Neuronal stem cell (in vitro differentiated cells): ENCODE data around the gene DLG2.
"Not testable (repeated sequence)": the region's sequence is repeated elsewhere in the genome, so short reads cannot be mapped to it uniquely, and the experiment has no call there.

Experiments used
- DNase-seq: peaks from one replicate; pipeline ENCODE4 v3.0.0-alpha.2; 2013; ENCODE audit warnings: low spot score
- H2AFZ ChIP-seq: one replicate; pipeline ENCODE4 v1.6.1; 2013; ENCODE audit warnings: mild to moderate bottlenecking, low read length, inconsistent platforms
- H2AK5ac ChIP-seq: 2 replicates; pipeline ENCODE4 v1.6.1; 2013; ENCODE audit warnings: low read depth, mild to moderate bottlenecking, inconsistent platforms, low read length, moderate library complexity, mixed read lengths
- H2BK120ac ChIP-seq: 2 replicates; pipeline ENCODE4 v1.6.1; 2013; ENCODE audit warnings: low read depth, mild to moderate bottlenecking, inconsistent platforms, low read length, moderate library complexity, mixed read lengths
- H2BK12ac ChIP-seq: one replicate; pipeline ENCODE4 v1.6.1; 2013; ENCODE audit warnings: low read length, inconsistent platforms
- H2BK15ac ChIP-seq: 2 replicates; pipeline ENCODE4 v1.6.1; 2013; ENCODE audit warnings: mild to moderate bottlenecking, low read length, inconsistent platforms, mixed read lengths
- H2BK5ac ChIP-seq: one replicate; pipeline ENCODE4 v1.6.1; 2013; ENCODE audit warnings: inconsistent platforms, mild to moderate bottlenecking, low read length, moderate library complexity
- H3K14ac ChIP-seq: one replicate; pipeline ENCODE4 v1.6.1; 2013; ENCODE audit warnings: low read length, inconsistent platforms
- H3K18ac ChIP-seq: 2 replicates; pipeline ENCODE4 v1.6.1; 2013; ENCODE audit warnings: low read length, inconsistent platforms
- H3K23ac ChIP-seq: 2 replicates; pipeline ENCODE4 v1.6.1; 2013; ENCODE audit warnings: low read depth, mild to moderate bottlenecking, mixed read lengths, low read length, inconsistent platforms; ENCODE audit not compliant: poor library complexity
- H3K27ac ChIP-seq: replicated peaks from 3 replicates; pipeline ENCODE4 v1.5.1; 2013; ENCODE audit warnings: low read length, inconsistent platforms
- H3K27me3 ChIP-seq, 3 experiments: 2 replicates each; pipeline ENCODE4 v1.6.1; 2013; ENCODE audit warnings: low read length in 3 of 3, mild to moderate bottlenecking in 2 of 3, inconsistent platforms in 1 of 3, low read depth in 1 of 3, mixed read lengths in 1 of 3, moderate library complexity in 1 of 3; ENCODE audit not compliant: control insufficient read depth in 3 of 3, insufficient read depth in 3 of 3
- H3K36me3 ChIP-seq, 2 donors: replicated peaks in 1 of 2; 2 replicates each; pipeline ENCODE4 v1.6.1; 2013; ENCODE audit warnings: low read length in 2 of 2; ENCODE audit not compliant: control insufficient read depth in 2 of 2, insufficient read depth in 2 of 2
- H3K4ac ChIP-seq: 2 replicates; pipeline ENCODE4 v1.6.1; 2013; ENCODE audit warnings: inconsistent platforms, mild to moderate bottlenecking, low read length, moderate library complexity
- H3K4me1 ChIP-seq, 2 donors: 1 replicate in 1 of 2; 2 replicates in 1 of 2; pipeline ENCODE4 v1.6.1; 2013; ENCODE audit warnings: low read length in 2 of 2, low read depth in 1 of 2; ENCODE audit not compliant: control insufficient read depth in 2 of 2, insufficient read depth in 1 of 2
- H3K4me2 ChIP-seq: one replicate; pipeline ENCODE4 v1.6.1; 2013; ENCODE audit warnings: mild to moderate bottlenecking, low read length, inconsistent platforms; ENCODE audit not compliant: insufficient read depth, poor library complexity, severe bottlenecking
- H3K4me3 ChIP-seq, 2 donors: 2 replicates each; pipeline ENCODE4 v1.5.1; 2013; ENCODE audit warnings: low read length in 2 of 2, mild to moderate bottlenecking in 2 of 2, inconsistent platforms in 1 of 2, moderate library complexity in 1 of 2
- H3K79me1 ChIP-seq: one replicate; pipeline ENCODE4 v1.6.1; 2013; ENCODE audit warnings: low read depth, mild to moderate bottlenecking, inconsistent platforms, low read length, moderate library complexity
- H3K9ac ChIP-seq: one replicate; pipeline ENCODE4 v1.6.1; 2013; ENCODE audit warnings: mild to moderate bottlenecking, low read depth, low read length, inconsistent platforms; ENCODE audit not compliant: poor library complexity
- H3K9me3 ChIP-seq, 2 donors: replicated peaks in 1 of 2; 2 replicates each; pipeline versions ENCODE3 to v1.6.1; 2013; ENCODE audit warnings: low read length in 2 of 2, mild to moderate bottlenecking in 2 of 2, inconsistent platforms in 1 of 2, low read depth in 1 of 2, mixed read lengths in 1 of 2, moderate library complexity in 1 of 2; ENCODE audit not compliant: control insufficient read depth in 2 of 2, insufficient read depth in 1 of 2
- H4K8ac ChIP-seq: one replicate; pipeline ENCODE4 v1.6.1; 2013; ENCODE audit warnings: low read depth, mild to moderate bottlenecking, inconsistent platforms, low read length, moderate library complexity
- H4K91ac ChIP-seq: one replicate; pipeline ENCODE4 v1.6.1; 2013; ENCODE audit warnings: low read length, low read depth, mild to moderate bottlenecking, inconsistent platforms; ENCODE audit not compliant: poor library complexity
- WGBS, 2 donors: extraction: QIAGEN DNeasy Blood & Tissue Kit; methylation state at CpG; one replicate each; pipeline ENCODE4 v1.1.7; 2013; ENCODE audit warnings: missing lambda C conversion rate in 2 of 2, mixed read lengths in 1 of 2; ENCODE audit not compliant: insufficient read length in 2 of 2, insufficient replicate concordance in 1 of 2; ENCODE audit errors: extremely low coverage in 2 of 2; 5-methylcytosine and 5-hydroxymethylcytosine counted together

Gene DLG2

GRCh38 chr11:83449338-83449913 lies 2177.7 kb downstream of the DLG2 start:
- no CpG with 5 or more reads among the region's 4 CpGs for WGBS, 2 donors

GRCh38 chr11:83448686-83449085 lies 2178.5 kb downstream of the DLG2 start:
- H3K4me1 ChIP-seq: peaks cover 0 to 3% of the 10 kb centered on the region in 2 donors
- no peak overlapping the region for H2BK12ac ChIP-seq
- H2AFZ ChIP-seq: no peak overlapping the region
- DNase-seq: no peak
- H3K18ac ChIP-seq: no peak overlapping the region
- H4K8ac ChIP-seq: no peak overlapping the region
- H3K23ac ChIP-seq: no peak overlapping the region
- H2AK5ac ChIP-seq: no peak overlapping the region
- no peak overlapping the region for H2BK5ac ChIP-seq
- no peak overlapping the region for H3K14ac ChIP-seq
- H3K9me3 ChIP-seq: no peaks in the 10 kb centered on the region
- H3K4me2 ChIP-seq: no peak overlapping the region
- no peak overlapping the region for H2BK15ac ChIP-seq
- H3K27me3 ChIP-seq: no peaks in the 10 kb centered on the region
- H4K91ac ChIP-seq: no peak overlapping the region
- H3K79me1 ChIP-seq: no peaks in the 10 kb centered on the region
- no peak overlapping the region for H3K27ac ChIP-seq
- no peak overlapping the region for H3K4me3 ChIP-seq
- H3K36me3 ChIP-seq: no peaks in the 10 kb centered on the region
- no peak overlapping the region for H3K4ac ChIP-seq
- H2BK120ac ChIP-seq: no peak overlapping the region
- WGBS, 2 donors: no CpG with 5 or more reads among the region's 2 CpGs
- no peak overlapping the region for H3K9ac ChIP-seq

More at GRCh38 chr11:83449338-83449913, 2177.7 kb downstream of the DLG2 start:
- Histone ChIP-seq H3K27ac (no peak overlapping the region), H3K9me3 (no peaks in the 10 kb centered on the region), H3K4me3 (no peak overlapping the region), H2BK12ac (no peak overlapping the region), H2BK5ac (no peak overlapping the region), H3K9ac (no peak overlapping the region), H3K36me3 (no peaks in the 10 kb centered on the region), H3K4ac (no peak overlapping the region), H2AK5ac (no peak overlapping the region), H3K14ac (no peak overlapping the region), H3K23ac (no peak overlapping the region), H3K4me1 (no peaks in the 10 kb centered on the region), H2AFZ (no peak overlapping the region), H3K27me3 (no peaks in the 10 kb centered on the region), H2BK15ac (no peak overlapping the region), H3K4me2 (no peak overlapping the region), H4K8ac (no peak overlapping the region), H2BK120ac (no peak overlapping the region), H3K79me1 (no peaks in the 10 kb centered on the region), H4K91ac (no peak overlapping the region), H3K18ac (no peak overlapping the region)
- no peak for DNase-seq

- H3K27me3 ChIP-seq, H3K4me2 ChIP-seq, H2BK15ac ChIP-seq, H3K27ac ChIP-seq, DNase-seq, H3K9ac ChIP-seq, H3K9me3 ChIP-seq, H3K4me3 ChIP-seq, H3K36me3 ChIP-seq, H4K91ac ChIP-seq, H2BK12ac ChIP-seq, H3K79me1 ChIP-seq, H4K8ac ChIP-seq, H2AFZ ChIP-seq, H2BK120ac ChIP-seq, H3K18ac ChIP-seq, H2BK5ac ChIP-seq, H3K4me1 ChIP-seq, H3K14ac ChIP-seq, H3K4ac ChIP-seq, H2AK5ac ChIP-seq, H3K23ac ChIP-seq: not testable (repeated sequence)
- no CpG with 5 or more reads among the region's 6 CpGs for WGBS, 2 donors
Observed at GRCh38 chr11:83443880-83444279, 2183.3 kb downstream of the DLG2 start.

- H3K9me3 ChIP-seq: no peaks in the 10 kb centered on the region
- H3K18ac ChIP-seq: no peak overlapping the region
- no peak overlapping the region for H3K9ac ChIP-seq
- H2AFZ ChIP-seq: no peak overlapping the region
- no peak overlapping the region for H3K4me3 ChIP-seq
- H2BK12ac ChIP-seq: no peak overlapping the region
- H3K4ac ChIP-seq: no peak overlapping the region
- H3K4me2 ChIP-seq: no peak overlapping the region
- H2BK5ac ChIP-seq: no peak overlapping the region
- no peak overlapping the region for H2BK120ac ChIP-seq
- H2BK15ac ChIP-seq: no peak overlapping the region
- no peaks in the 10 kb centered on the region for H3K36me3 ChIP-seq
- H2AK5ac ChIP-seq: no peak overlapping the region
- no peaks in the 10 kb centered on the region for H3K27me3 ChIP-seq
- DNase-seq: no peak
- H3K4me1 ChIP-seq: peaks cover 0 to 3% of the 10 kb centered on the region in 2 donors
- WGBS, 2 donors: no CpG with 5 or more reads among the region's 2 CpGs
- H3K23ac ChIP-seq: no peak overlapping the region
- H4K8ac ChIP-seq: no peak overlapping the region
- H3K79me1 ChIP-seq: no peaks in the 10 kb centered on the region
- no peak overlapping the region for H3K27ac ChIP-seq
- H4K91ac ChIP-seq: no peak overlapping the region
- H3K14ac ChIP-seq: no peak overlapping the region
Observed at GRCh38 chr11:83441601-83442000, 2185.5 kb downstream of the DLG2 start.
